ENCODE measurements around the gene PEAK3. TPM values are rescaled to one million over a fixed set of nuclear protein-coding genes. Genes with fewer than 3 reads are reported as not detected.

PEAK3 gene
- total RNA-seq, 1 donor from 2014 or later: 0.50 TPM

GRCh38 chr19:2249010-2249866, 32.7 kb downstream of the PEAK3 start, which contains the start of gene AMH:
AMH (plus strand) TSS chr19:2249323; CDS start chr19:2249333, 10 bp downstream.
- Mint-ChIP-seq H3K27me3 (ENCODE audit: low read depth) (no peaks in the 10 kb centered on the region), H3K36me3 (ENCODE audit: low read depth) (peaks cover 5% of the 10 kb centered on the region), H3K4me3 (ENCODE audit: unreplicated experiment) (no peak within 1 kb of the TSS), H3K27ac (ENCODE audit: unreplicated experiment) (no peak within 1 kb of the TSS), H3K4me1 (ENCODE audit: low read depth) (peaks cover 3% of the 10 kb centered on the region), H3K9me3 (ENCODE audit: low read depth) (no peaks in the 10 kb centered on the region)
- TF ChIP-seq CTCF (IDR thresholded peaks at IDR 0.05): no peak
- DNase-seq (ENCODE audit: low spot score): no peak

- Mint-ChIP-seq H3K27me3 (ENCODE audit: low read depth) (no peaks in the 10 kb centered on the region), H3K9me3 (ENCODE audit: low read depth) (no peaks in the 10 kb centered on the region), H3K4me1 (ENCODE audit: low read depth) (no peaks in the 10 kb centered on the region), H3K4me3 (ENCODE audit: unreplicated experiment) (no peak overlapping the region), H3K27ac (ENCODE audit: unreplicated experiment) (no peak overlapping the region), H3K36me3 (ENCODE audit: low read depth) (peaks cover 5% of the 10 kb centered on the region)
- no peak for DNase-seq (ENCODE audit: low spot score)
- no peak for TF ChIP-seq CTCF (IDR thresholded peaks at IDR 0.05)
Measured at GRCh38 chr19:2248136-2249009, 33.6 kb downstream of the PEAK3 start.

GRCh38 chr19:2247433-2248101, 34.4 kb downstream of the PEAK3 start:
- H3K27ac Mint-ChIP-seq (ENCODE audit: unreplicated experiment): no peak overlapping the region
- no peak overlapping the region for H3K4me3 Mint-ChIP-seq (ENCODE audit: unreplicated experiment)
- no peak for DNase-seq (ENCODE audit: low spot score)
- no peaks in the 10 kb centered on the region for H3K27me3 Mint-ChIP-seq (ENCODE audit: low read depth)
- H3K36me3 Mint-ChIP-seq (ENCODE audit: low read depth): peaks cover 5% of the 10 kb centered on the region
- H3K4me1 Mint-ChIP-seq (ENCODE audit: low read depth): peaks cover 3% of the 10 kb centered on the region
- no peak for TF ChIP-seq CTCF (IDR thresholded peaks at IDR 0.05)
- no peaks in the 10 kb centered on the region for H3K9me3 Mint-ChIP-seq (ENCODE audit: low read depth)

- Mint-ChIP-seq H3K36me3 (ENCODE audit: low read depth) (peaks cover 5% of the 10 kb centered on the region), H3K27ac (ENCODE audit: unreplicated experiment) (no peak overlapping the region), H3K4me1 (ENCODE audit: low read depth) (peaks cover 7% of the 10 kb centered on the region), H3K4me3 (ENCODE audit: unreplicated experiment) (no peak overlapping the region), H3K9me3 (ENCODE audit: low read depth) (no peaks in the 10 kb centered on the region), H3K27me3 (ENCODE audit: low read depth) (no peaks in the 10 kb centered on the region)
- no peak for TF ChIP-seq CTCF (IDR thresholded peaks at IDR 0.05)
- DNase-seq (ENCODE audit: low spot score): no peak
Measured at GRCh38 chr19:2246801-2247361, 35.1 kb downstream of the PEAK3 start.
